ENCODE results near the gene LRMDA. TPM values are rescaled to one million over a fixed set of nuclear protein-coding genes. Genes with fewer than 3 reads are reported as not detected.

The LRMDA gene
- polyA plus RNA-seq, 3 donors: 39.8 to 59.6 (median 56.4) TPM

DNA sequence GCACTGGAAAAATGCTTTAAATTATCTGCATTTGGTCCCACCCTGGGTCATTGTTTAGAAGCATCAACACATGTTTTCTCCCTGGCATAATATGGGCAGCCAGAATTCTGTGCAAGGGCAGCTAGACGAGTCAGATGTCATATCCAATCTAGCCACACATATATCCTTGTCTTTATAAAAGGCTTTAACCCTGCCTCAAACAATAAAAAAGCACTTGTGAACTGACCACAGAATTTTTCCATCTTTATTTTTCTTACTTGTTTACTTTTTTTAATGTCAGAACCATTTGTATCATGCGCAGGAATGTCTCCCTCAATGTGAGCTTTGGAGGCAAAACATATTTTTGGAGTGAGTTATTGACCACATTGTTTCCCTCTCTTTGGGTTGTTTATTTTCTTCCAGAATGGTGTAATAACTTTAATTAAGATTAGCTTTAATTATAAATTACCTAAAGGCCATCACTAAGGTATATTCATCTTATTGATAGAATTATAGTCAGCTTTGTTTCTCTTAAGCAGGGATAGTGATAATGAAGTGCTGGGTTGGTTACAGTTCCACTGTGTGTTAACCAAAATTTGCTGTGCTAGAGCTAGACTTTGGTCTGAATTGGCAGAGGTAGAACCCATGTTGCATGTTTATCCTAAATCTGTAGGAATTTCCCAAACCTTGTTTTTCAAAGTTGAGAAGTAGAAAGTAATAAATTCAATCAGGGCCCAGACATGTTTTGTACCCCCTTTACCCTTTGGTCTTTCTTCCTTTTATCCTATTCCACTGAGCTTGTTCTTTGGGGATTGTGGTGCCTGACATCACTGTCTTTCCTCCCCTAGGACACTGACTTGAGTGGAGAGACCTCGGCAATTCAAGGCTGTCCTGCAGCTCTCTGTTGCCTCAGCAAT is 1127.8 kb downstream of the LRMDA start:
- Histone ChIP-seq H3K36me3 (replicated peaks in 1 of 2; ENCODE audit: control insufficient read depth in 1 of 2, insufficient read depth in 2 of 2, low read length in 2 of 2) (peaks cover 0 to 22% of the 10 kb centered on the region in 2 donors), H2AFZ (ENCODE audit: insufficient read depth, low read depth, low read length, poor library complexity, severe bottlenecking) (no peak overlapping the region), H3K27ac (ENCODE audit: low read depth in 1 of 2, low read length in 2 of 2) (no peak overlapping the region), H3K27me3 (ENCODE audit: control insufficient read depth in 2 of 2, insufficient read depth in 2 of 2, low read length in 2 of 2) (no peaks in the 10 kb centered on the region), H3K9ac (ENCODE audit: insufficient read depth, low read length, poor library complexity, severe bottlenecking) (no peak overlapping the region), H4K20me1 (ENCODE audit: insufficient read depth, low read length) (no peaks in the 10 kb centered on the region), H3K4me1 (ENCODE audit: control insufficient read depth in 1 of 2, insufficient read depth in 2 of 2, low read length in 2 of 2) (no peaks in the 10 kb centered on the region), H3K4me3 (replicated peaks in 1 of 3; ENCODE audit: low read depth in 2 of 3, low read length in 3 of 3) (no peak overlapping the region), H3K9me3 (replicated peaks in 1 of 2; ENCODE audit: control insufficient read depth in 1 of 2, insufficient read depth in 1 of 2, low read length in 2 of 2) (no peaks in the 10 kb centered on the region), H3K79me2 (ENCODE audit: insufficient read depth, low read length) (no peaks in the 10 kb centered on the region), H3K4me2 (replicated peaks; ENCODE audit: extremely low read depth, low read length, poor library complexity, severe bottlenecking) (no peak overlapping the region)
- Mint-ChIP-seq H3K27me3 (ENCODE audit: low read depth in 3 of 3) (peaks cover 0 to 2% (median 2%) of the 10 kb centered on the region in 3 donors), H3K9me3 (no peaks in the 10 kb centered on the region), H3K27ac (no peak overlapping the region), H3K36me3 (peaks cover 7 to 15% of the 10 kb centered on the region in 2 donors), H3K4me3 (no peak overlapping the region), H3K4me1 (peaks cover 5% of the 10 kb centered on the region)
- intact Hi-C loops (cut with micrococcal nuclease): no loop called here
- DNase-seq: no peak
- 100% methylated on average over 1 of the region's 3 CpGs for WGBS (ENCODE audit: insufficient coverage)
- TF ChIP-seq, protein P1, sequence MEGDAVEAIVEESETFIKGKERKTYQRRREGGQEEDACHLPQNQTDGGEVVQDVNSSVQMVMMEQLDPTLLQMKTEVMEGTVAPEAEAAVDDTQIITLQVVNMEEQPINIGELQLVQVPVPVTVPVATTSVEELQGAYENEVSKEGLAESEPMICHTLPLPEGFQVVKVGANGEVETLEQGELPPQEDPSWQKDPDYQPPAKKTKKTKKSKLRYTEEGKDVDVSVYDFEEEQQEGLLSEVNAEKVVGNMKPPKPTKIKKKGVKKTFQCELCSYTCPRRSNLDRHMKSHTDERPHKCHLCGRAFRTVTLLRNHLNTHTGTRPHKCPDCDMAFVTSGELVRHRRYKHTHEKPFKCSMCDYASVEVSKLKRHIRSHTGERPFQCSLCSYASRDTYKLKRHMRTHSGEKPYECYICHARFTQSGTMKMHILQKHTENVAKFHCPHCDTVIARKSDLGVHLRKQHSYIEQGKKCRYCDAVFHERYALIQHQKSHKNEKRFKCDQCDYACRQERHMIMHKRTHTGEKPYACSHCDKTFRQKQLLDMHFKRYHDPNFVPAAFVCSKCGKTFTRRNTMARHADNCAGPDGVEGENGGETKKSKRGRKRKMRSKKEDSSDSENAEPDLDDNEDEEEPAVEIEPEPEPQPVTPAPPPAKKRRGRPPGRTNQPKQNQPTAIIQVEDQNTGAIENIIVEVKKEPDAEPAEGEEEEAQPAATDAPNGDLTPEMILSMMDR (IDR thresholded peaks at IDR 0.05): no peak

- no peak overlapping the region for H3K9ac ChIP-seq (ENCODE audit: insufficient read depth, low read length, poor library complexity, severe bottlenecking)
- intact Hi-C loops (cut with micrococcal nuclease): no loop called here
- H3K4me3 ChIP-seq (replicated peaks in 1 of 3; ENCODE audit: low read depth in 2 of 3, low read length in 3 of 3): no peak overlapping the region
- TF ChIP-seq, protein P1 (IDR thresholded peaks at IDR 0.05): no peak
- no peaks in the 10 kb centered on the region for H3K79me2 ChIP-seq (ENCODE audit: insufficient read depth, low read length)
- H3K27me3 ChIP-seq (ENCODE audit: control insufficient read depth in 2 of 2, insufficient read depth in 2 of 2, low read length in 2 of 2): no peaks in the 10 kb centered on the region
- H3K36me3 ChIP-seq (replicated peaks in 1 of 2; ENCODE audit: control insufficient read depth in 1 of 2, insufficient read depth in 2 of 2, low read length in 2 of 2): peaks cover 0 to 22% of the 10 kb centered on the region in 2 donors
- no peaks in the 10 kb centered on the region for H3K9me3 ChIP-seq (replicated peaks in 1 of 2; ENCODE audit: control insufficient read depth in 1 of 2, insufficient read depth in 1 of 2, low read length in 2 of 2)
- H3K4me3 Mint-ChIP-seq: no peak overlapping the region
- no peak overlapping the region for H3K27ac Mint-ChIP-seq
- H3K4me2 ChIP-seq (replicated peaks; ENCODE audit: extremely low read depth, low read length, poor library complexity, severe bottlenecking): no peak overlapping the region
- peaks cover 5% of the 10 kb centered on the region for H3K4me1 Mint-ChIP-seq
- no peak for DNase-seq
- H3K4me1 ChIP-seq (ENCODE audit: control insufficient read depth in 1 of 2, insufficient read depth in 2 of 2, low read length in 2 of 2): no peaks in the 10 kb centered on the region
- H4K20me1 ChIP-seq (ENCODE audit: insufficient read depth, low read length): no peaks in the 10 kb centered on the region
- peaks cover 7 to 15% of the 10 kb centered on the region in 2 donors for H3K36me3 Mint-ChIP-seq
- H3K9me3 Mint-ChIP-seq: no peaks in the 10 kb centered on the region
- no peak overlapping the region for H3K27ac ChIP-seq (ENCODE audit: low read depth in 1 of 2, low read length in 2 of 2)
- no peak overlapping the region for H2AFZ ChIP-seq (ENCODE audit: insufficient read depth, low read depth, low read length, poor library complexity, severe bottlenecking)
- WGBS (ENCODE audit: insufficient coverage): no CpG with 5 or more reads among the region's 1 CpG
- H3K27me3 Mint-ChIP-seq (ENCODE audit: low read depth in 3 of 3): peaks cover 0 to 2% (median 0%) of the 10 kb centered on the region in 3 donors
Measured at GRCh38 chr10:76559892-76560220, 1128.4 kb downstream of the LRMDA start.

Data from CD14-positive monocyte (primary cell).